DMS153 (cell line): Measurements from ENCODE around the gene RNF187.

Experiments used
- DNase-seq: peaks from one replicate; lab custom pipeline; 2025; lab: John Stamatoyannopoulos, UW

Gene RNF187

GRCh38 chr1:228510101-228510802 is 23.1 kb downstream of the RNF187 start:
- peak; percentile 10 for DNase-seq

- no peak for DNase-seq
Measured at GRCh38 chr1:228510803-228511413, 23.7 kb downstream of the RNF187 start.

- no peak for DNase-seq
Measured at GRCh38 chr1:228511546-228512445, 24.6 kb downstream of the RNF187 start.

GRCh38 chr1:228512781-228513198 is 25.6 kb downstream of the RNF187 start:
- no peak for DNase-seq

- DNase-seq: no peak
Measured at GRCh38 chr1:228513236-228513900, 26.2 kb downstream of the RNF187 start.

- no peak for DNase-seq
Measured at GRCh38 chr1:228514421-228514820, 27.2 kb downstream of the RNF187 start.

- DNase-seq: no peak
Measured at GRCh38 chr1:228515200-228515834, 28.1 kb downstream of the RNF187 start.

GRCh38 chr1:228517655-228518054 is 30.5 kb downstream of the RNF187 start:
- no peak for DNase-seq

GRCh38 chr1:228527596-228527995 is 40.4 kb downstream of the RNF187 start:
- DNase-seq: no peak

GRCh38 chr1:228528612-228529011 is 41.4 kb downstream of the RNF187 start:
- DNase-seq: no peak

- DNase-seq: no peak
Measured at GRCh38 chr1:228530086-228530758, 43.0 kb downstream of the RNF187 start.

- DNase-seq: no peak
Measured at GRCh38 chr1:228530951-228531731, 44.0 kb downstream of the RNF187 start.

GRCh38 chr1:228538831-228539230 is 51.6 kb downstream of the RNF187 start:
- DNase-seq: no peak

- no peak for DNase-seq
Measured at GRCh38 chr1:228540161-228540917, 53.2 kb downstream of the RNF187 start.

GRCh38 chr1:228541725-228542124 is 54.5 kb downstream of the RNF187 start:
- no peak for DNase-seq

- DNase-seq: no peak
Measured at GRCh38 chr1:228542376-228542775, 55.2 kb downstream of the RNF187 start.

- DNase-seq: no peak
Measured at GRCh38 chr1:228542981-228543380, 55.8 kb downstream of the RNF187 start.

GRCh38 chr1:228543396-228543795 is 56.2 kb downstream of the RNF187 start:
- DNase-seq: no peak

- DNase-seq: no peak
Measured at GRCh38 chr1:228544021-228544850, 57.1 kb downstream of the RNF187 start.
